DND-41 (cell line): Measurements from ENCODE around the gene UBE2A.

ENCODE experiments used
- EZH2 ChIP-seq: IDR thresholded peaks from 3 replicates; pipeline ENCODE4 v1.6.1; 2012; ENCODE audit warnings: borderline replicate concordance, low read depth, mild to moderate bottlenecking, moderate library complexity, low read length, inconsistent platforms; ENCODE audit not compliant: severe bottlenecking
- TF ChIP-seq, protein P1 (sequence below): IDR thresholded peaks from 2 replicates; pipeline ENCODE4 v1.5.1; 2012; ENCODE audit warnings: borderline replicate concordance, low read length, moderate library complexity, mild to moderate bottlenecking; ENCODE audit not compliant: poor library complexity, severe bottlenecking; ENCODE audit errors: extremely low read depth

DNA sequence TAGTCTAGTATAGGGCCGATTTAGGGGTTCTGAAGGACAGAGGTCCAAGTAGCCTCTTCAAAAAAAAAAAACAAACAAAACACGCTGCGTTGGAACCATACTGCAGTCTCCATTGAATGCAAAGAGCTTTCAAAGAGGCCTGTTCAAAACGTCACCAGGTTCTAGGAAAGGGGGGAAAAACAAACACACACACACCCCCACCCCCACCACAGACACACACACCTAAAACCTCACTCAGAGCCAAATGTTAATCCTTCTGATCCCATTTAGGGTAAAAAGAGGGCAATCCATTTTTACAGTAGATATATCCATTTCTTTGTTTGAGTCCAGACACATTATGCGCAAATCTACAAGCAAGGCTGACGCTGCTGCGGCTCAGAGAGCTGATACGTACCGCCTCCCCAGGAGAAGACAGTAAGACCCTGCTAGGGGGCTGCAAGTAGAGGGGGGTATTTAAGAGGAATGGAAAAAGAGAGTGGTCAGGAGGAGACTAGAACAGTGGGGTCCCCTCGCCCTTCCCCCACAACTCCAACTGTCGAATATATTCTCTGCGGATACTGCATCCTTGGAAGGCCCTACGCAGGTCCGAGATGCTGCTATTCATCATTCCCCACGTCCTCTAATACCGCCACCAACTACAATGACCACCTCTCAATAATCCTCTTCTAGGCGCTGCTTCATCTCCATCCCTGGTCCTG lies 30.6 kb downstream of the UBE2A start:
- TF ChIP-seq, protein P1, sequence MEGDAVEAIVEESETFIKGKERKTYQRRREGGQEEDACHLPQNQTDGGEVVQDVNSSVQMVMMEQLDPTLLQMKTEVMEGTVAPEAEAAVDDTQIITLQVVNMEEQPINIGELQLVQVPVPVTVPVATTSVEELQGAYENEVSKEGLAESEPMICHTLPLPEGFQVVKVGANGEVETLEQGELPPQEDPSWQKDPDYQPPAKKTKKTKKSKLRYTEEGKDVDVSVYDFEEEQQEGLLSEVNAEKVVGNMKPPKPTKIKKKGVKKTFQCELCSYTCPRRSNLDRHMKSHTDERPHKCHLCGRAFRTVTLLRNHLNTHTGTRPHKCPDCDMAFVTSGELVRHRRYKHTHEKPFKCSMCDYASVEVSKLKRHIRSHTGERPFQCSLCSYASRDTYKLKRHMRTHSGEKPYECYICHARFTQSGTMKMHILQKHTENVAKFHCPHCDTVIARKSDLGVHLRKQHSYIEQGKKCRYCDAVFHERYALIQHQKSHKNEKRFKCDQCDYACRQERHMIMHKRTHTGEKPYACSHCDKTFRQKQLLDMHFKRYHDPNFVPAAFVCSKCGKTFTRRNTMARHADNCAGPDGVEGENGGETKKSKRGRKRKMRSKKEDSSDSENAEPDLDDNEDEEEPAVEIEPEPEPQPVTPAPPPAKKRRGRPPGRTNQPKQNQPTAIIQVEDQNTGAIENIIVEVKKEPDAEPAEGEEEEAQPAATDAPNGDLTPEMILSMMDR, result no peak
- no peak for TF ChIP-seq EZH2
